Prostate gland (tissue), 2 donors: Measurements from ENCODE around the gene WNK1.

Source experiments
- CTCF ChIP-seq, 4 experiments: fragments of 200-600 bp in 2 of 4; fragments of 450-650 bp in 2 of 4; sonication (generic) in 2 of 4; IDR thresholded peaks; 1 replicate in 3 of 4; 2 replicates in 1 of 4; pipeline ENCODE4 v1.5.1; 2016 to 2019; ENCODE audit warnings: antibody characterized with exemption in 4 of 4, mild to moderate bottlenecking in 2 of 4, moderate library complexity in 2 of 4
- POLR2A ChIP-seq: fragments of 450-650 bp; IDR thresholded peaks from one replicate; pipeline ENCODE4 v1.6.1; 2016; ENCODE audit warnings: antibody characterized with exemption, mild to moderate bottlenecking
- POLR2AphosphoS5 ChIP-seq: sonication (generic); formaldehyde crosslinking; IDR thresholded peaks from one replicate; pipeline ENCODE4 v1.6.1; 2017; ENCODE audit warnings: antibody characterized with exemption

GRCh38 chr12:868722-869121, 116.3 kb downstream of the WNK1 start:
- TF ChIP-seq POLR2AphosphoS5 (no peak), CTCF (IDR thresholded peaks at IDR 0.05) (no peak), POLR2A (no peak)
